ENCODE data around the gene CNR1. TPM values are rescaled to one million over a fixed set of nuclear protein-coding genes. Genes with fewer than 3 reads are reported as not detected.

The CNR1 gene
- total RNA-seq (2022; extraction: Qiagen RNA extraction): 1.3 to 1.9 TPM (median 1.7 TPM) in 5 replicates

DNA sequence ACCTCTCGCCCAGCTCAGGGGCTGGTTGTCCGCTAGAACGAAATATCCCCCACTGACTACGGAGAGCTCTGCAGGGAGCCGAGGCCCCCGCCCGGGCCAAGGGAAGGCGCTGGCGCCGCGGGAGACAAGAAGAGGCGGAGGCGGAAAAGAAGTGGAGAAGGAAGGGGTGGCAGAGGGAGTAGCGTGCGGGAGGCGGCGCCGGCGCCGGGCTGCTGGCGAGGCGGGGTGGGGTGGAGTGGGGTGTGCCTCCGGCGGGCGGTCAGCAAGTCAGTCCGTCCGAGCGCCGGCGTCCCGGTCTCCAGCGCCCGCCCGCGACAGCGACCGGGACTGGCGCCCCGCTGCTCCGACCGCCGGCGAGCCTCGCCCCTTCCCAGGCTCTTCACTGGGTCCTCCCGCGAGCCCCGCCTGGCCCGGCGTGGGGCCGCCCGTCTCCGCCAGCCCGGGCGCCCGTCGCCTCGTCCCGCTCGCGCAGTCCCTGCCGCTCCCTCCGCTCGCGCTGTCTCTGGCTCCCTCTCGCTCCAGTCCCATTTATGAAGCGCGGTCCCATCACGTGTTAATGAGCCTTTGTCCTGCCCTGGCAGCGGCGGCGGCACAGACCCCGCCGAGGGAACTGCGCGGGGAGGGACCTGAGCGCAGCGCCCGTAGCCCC lies at the start of gene CNR1:
TSS of gene CNR1 (minus strand) at position 504 of the 649 bp plus-strand sequence. CDS start 21,073 bp downstream, outside the sequence.

Other genes starting within 250 kb of the CNR1 start
- gene SPACA1, start 118.5 kb downstream of the CNR1 start, total RNA-seq (2022; extraction: Qiagen RNA extraction): not detected in 5 replicates